PC-9 (cell line): Measurements from ENCODE around the gene LDHAL6A.

Experiments used
- EZH2 ChIP-seq: fragments of 200-600 bp; sonication (generic); IDR thresholded peaks from 2 replicates; pipeline ENCODE4 v1.8.0; 2017; ENCODE audit warnings: antibody characterized with exemption, low read depth
- TF ChIP-seq, protein P1 (sequence below): fragments of 200-600 bp; sonication (generic); conservative IDR thresholded peaks from 2 replicates; pipeline ENCODE4 v1.6.1; 2017; ENCODE audit warnings: mixed run types, antibody characterized with exemption, mild to moderate bottlenecking, moderate library complexity

- TF ChIP-seq, protein P1, sequence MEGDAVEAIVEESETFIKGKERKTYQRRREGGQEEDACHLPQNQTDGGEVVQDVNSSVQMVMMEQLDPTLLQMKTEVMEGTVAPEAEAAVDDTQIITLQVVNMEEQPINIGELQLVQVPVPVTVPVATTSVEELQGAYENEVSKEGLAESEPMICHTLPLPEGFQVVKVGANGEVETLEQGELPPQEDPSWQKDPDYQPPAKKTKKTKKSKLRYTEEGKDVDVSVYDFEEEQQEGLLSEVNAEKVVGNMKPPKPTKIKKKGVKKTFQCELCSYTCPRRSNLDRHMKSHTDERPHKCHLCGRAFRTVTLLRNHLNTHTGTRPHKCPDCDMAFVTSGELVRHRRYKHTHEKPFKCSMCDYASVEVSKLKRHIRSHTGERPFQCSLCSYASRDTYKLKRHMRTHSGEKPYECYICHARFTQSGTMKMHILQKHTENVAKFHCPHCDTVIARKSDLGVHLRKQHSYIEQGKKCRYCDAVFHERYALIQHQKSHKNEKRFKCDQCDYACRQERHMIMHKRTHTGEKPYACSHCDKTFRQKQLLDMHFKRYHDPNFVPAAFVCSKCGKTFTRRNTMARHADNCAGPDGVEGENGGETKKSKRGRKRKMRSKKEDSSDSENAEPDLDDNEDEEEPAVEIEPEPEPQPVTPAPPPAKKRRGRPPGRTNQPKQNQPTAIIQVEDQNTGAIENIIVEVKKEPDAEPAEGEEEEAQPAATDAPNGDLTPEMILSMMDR = no peak
- TF ChIP-seq EZH2 = no peak
Measured at GRCh38 chr11:18527512-18527911, 71.9 kb downstream of the LDHAL6A start.
